Endodermal cell (in vitro differentiated cells): ENCODE data around the gene ICAM3. TPM values are rescaled to one million over a fixed set of nuclear protein-coding genes. Genes with fewer than 3 reads are reported as not detected.
A peak's percentile ranks its signal among the peaks of the same experiment; 100 is the strongest.

ENCODE experiments used
- DNase-seq: peaks from one replicate; pipeline ENCODE4 v3.0.0-alpha.2; 2017
- H3K27ac ChIP-seq: 2 replicates; pipeline ENCODE4 v1.5.1; 2013; ENCODE audit warnings: mild to moderate bottlenecking, low read depth, low read length, moderate library complexity
- H3K27me3 ChIP-seq: 2 replicates; pipeline ENCODE4 v1.6.1; 2013; ENCODE audit warnings: mild to moderate bottlenecking, low read length, moderate library complexity; ENCODE audit not compliant: insufficient read depth, control insufficient read depth, poor library complexity, severe bottlenecking
- H3K36me3 ChIP-seq: 2 replicates; pipeline ENCODE4 v1.7.0; 2013; ENCODE audit warnings: mild to moderate bottlenecking, low read length, moderate library complexity; ENCODE audit not compliant: control insufficient read depth, insufficient read depth
- H3K4me1 ChIP-seq: one replicate; pipeline ENCODE4 v1.7.0; 2013; ENCODE audit warnings: low read length; ENCODE audit not compliant: control insufficient read depth, insufficient read depth
- H3K4me3 ChIP-seq: 2 replicates; pipeline ENCODE4 v1.5.1; 2013; ENCODE audit warnings: mild to moderate bottlenecking, low read length, moderate library complexity
- H3K9ac ChIP-seq: 2 replicates; pipeline ENCODE4 v1.6.1; 2013; ENCODE audit warnings: mild to moderate bottlenecking, low read length, moderate library complexity; ENCODE audit not compliant: poor library complexity, severe bottlenecking; ENCODE audit errors: extremely low read depth
- H3K9me3 ChIP-seq: 2 replicates; pipeline ENCODE4 v1.6.1; 2013; ENCODE audit warnings: mild to moderate bottlenecking, low read length, moderate library complexity; ENCODE audit not compliant: control insufficient read depth
- H3K27ac Mint-ChIP-seq: 2 replicates; pipeline ENCODE4 v1.8.0; 2020; ENCODE audit warnings: mixed read lengths
- H3K27me3 Mint-ChIP-seq: 2 replicates; pipeline ENCODE4 v1.8.0; 2021; ENCODE audit warnings: mild to moderate bottlenecking, mixed read lengths; ENCODE audit not compliant: insufficient read depth
- H3K36me3 Mint-ChIP-seq: 2 replicates; pipeline ENCODE4 v1.8.0; 2020; ENCODE audit warnings: low read depth, mixed read lengths
- H3K4me1 Mint-ChIP-seq: 2 replicates; pipeline ENCODE4 v1.8.0; 2020; ENCODE audit warnings: mixed read lengths
- H3K4me3 Mint-ChIP-seq: 2 replicates; pipeline ENCODE4 v1.8.0; 2020; ENCODE audit warnings: mild to moderate bottlenecking, moderate library complexity, mixed read lengths
- H3K9me3 Mint-ChIP-seq: 2 replicates; pipeline ENCODE4 v1.8.0; 2020; ENCODE audit warnings: mild to moderate bottlenecking, mixed read lengths
- WGBS, 2 experiments: methylation state at CpG; one replicate each; pipeline versions ENCODE4 v1.1.5 to v1.1.7; 2013; ENCODE audit warnings: missing lambda C conversion rate in 2 of 2, mixed read lengths in 1 of 2; ENCODE audit not compliant: insufficient coverage in 1 of 2, insufficient read length in 1 of 2; 5-methylcytosine and 5-hydroxymethylcytosine counted together
- total RNA-seq, 2 donors: library from RNA; stranded (reverse); fragmentation: NEBNext Ultra II Directional in 1 of 2; extraction: Animal tissue kit (Norgen Biotek cat#: 25700) in 1 of 2; gene quantifications; 2 replicates in 1 of 2; 3 replicates in 1 of 2; pipeline ENCODE4 v1.2.1, GENCODE V29; 2021
- TF ChIP-seq, protein P1 (sequence below): fragments of 200-600 bp; sonication (generic); conservative IDR thresholded peaks from 2 replicates; pipeline ENCODE4 v1.5.0; 2021; ENCODE audit warnings: antibody characterized with exemption, mild to moderate bottlenecking

The ICAM3 gene
- total RNA-seq, 2 donors from 2014 or later: 2.7 to 13.7 TPM

DNA sequence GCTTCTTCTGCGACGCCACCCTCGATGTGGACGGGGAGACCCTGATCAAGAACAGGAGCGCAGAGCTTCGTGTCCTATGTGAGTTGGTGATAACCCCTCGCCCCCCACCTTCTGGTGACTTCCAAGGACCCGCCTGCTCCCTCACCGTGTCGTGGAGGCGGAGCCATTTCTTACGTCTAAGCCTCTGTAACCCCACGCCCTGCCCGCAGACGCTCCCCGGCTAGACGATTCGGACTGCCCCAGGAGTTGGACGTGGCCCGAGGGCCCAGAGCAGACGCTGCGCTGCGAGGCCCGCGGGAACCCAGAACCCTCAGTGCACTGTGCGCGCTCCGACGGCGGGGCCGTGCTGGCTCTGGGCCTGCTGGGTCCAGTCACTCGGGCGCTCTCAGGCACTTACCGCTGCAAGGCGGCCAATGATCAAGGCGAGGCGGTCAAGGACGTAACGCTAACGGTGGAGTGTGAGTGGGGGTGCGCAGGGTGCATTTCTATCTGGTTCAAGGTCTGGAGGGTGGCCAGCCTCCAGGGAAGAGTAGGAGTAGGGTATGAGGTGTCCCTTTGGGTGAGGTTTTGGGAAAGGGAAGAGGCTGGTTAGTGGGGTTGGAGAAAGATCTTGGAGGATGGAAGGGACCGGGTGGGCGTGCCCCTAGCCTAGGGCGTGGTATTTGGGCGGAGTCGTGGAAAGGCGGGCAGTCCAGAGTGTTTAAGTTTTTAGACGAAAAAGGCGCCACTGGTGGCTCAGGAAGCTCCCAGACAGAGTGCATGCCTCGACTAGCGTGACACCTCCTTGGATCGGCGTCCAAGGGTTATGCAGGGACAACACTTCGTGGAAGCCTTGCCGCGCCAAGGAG lies 46.4 kb downstream of the ICAM3 start:
- peaks cover 99% of the 10 kb centered on the region for H3K27me3 Mint-ChIP-seq
- TF ChIP-seq, protein P1, sequence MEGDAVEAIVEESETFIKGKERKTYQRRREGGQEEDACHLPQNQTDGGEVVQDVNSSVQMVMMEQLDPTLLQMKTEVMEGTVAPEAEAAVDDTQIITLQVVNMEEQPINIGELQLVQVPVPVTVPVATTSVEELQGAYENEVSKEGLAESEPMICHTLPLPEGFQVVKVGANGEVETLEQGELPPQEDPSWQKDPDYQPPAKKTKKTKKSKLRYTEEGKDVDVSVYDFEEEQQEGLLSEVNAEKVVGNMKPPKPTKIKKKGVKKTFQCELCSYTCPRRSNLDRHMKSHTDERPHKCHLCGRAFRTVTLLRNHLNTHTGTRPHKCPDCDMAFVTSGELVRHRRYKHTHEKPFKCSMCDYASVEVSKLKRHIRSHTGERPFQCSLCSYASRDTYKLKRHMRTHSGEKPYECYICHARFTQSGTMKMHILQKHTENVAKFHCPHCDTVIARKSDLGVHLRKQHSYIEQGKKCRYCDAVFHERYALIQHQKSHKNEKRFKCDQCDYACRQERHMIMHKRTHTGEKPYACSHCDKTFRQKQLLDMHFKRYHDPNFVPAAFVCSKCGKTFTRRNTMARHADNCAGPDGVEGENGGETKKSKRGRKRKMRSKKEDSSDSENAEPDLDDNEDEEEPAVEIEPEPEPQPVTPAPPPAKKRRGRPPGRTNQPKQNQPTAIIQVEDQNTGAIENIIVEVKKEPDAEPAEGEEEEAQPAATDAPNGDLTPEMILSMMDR: no peak
- H3K9ac ChIP-seq: no peak overlapping the region

DNA sequence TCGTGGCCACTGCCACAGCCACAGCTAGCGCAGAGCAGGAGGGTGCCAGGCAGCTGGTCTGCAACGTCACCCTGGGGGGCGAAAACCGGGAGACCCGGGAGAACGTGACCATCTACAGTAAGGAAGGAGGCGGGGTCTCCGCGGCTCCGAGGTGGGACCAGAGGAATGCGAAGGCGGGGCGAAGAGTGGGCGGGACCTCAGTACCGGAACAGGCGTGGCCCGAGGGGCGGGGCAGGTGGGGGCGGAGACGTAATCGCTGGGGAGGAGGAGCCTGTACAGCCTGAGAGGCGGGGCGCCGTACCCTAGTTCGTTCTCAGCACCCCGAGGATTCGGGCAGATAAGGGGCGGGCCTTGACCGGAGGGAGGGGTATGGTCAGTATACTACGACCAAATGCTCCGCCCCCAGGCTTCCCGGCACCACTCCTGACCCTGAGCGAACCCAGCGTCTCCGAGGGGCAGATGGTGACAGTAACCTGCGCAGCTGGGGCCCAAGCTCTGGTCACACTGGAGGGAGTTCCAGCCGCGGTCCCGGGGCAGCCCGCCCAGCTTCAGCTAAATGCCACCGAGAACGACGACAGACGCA lies 47.1 kb downstream of the ICAM3 start:
- Histone ChIP-seq H3K9ac (no peak overlapping the region), H3K36me3 (no peaks in the 10 kb centered on the region), H3K9me3 (no peaks in the 10 kb centered on the region), H3K4me1 (peaks cover 3% of the 10 kb centered on the region), H3K27me3 (peaks cover 99% of the 10 kb centered on the region), H3K4me3 (peak overlapping the region; percentile 68), H3K27ac (no peak overlapping the region)
- Mint-ChIP-seq H3K27me3 (peaks cover 99% of the 10 kb centered on the region), H3K4me1 (peaks cover 14% of the 10 kb centered on the region), H3K9me3 (peaks cover 12% of the 10 kb centered on the region), H3K27ac (no peak overlapping the region), H3K4me3 (peak overlapping the region; percentile 42), H3K36me3 (no peaks in the 10 kb centered on the region)
- peak; percentile 98 for DNase-seq
- TF ChIP-seq, protein P1: no peak
- 2 to 5% methylated on average over 20 to 45 of the region's 45 CpGs for WGBS, 2 experiments

More for the DNA sequence above, 46.4 kb downstream of the ICAM3 start:
- Histone ChIP-seq H3K27me3 (peaks cover 98% of the 10 kb centered on the region), H3K27ac (no peak overlapping the region), H3K4me1 (peaks cover 3% of the 10 kb centered on the region), H3K4me3 (peak overlapping the region; percentile 68), H3K36me3 (no peaks in the 10 kb centered on the region), H3K9me3 (no peaks in the 10 kb centered on the region)
- WGBS, 2 experiments: 26 to 34% methylated on average over 35 to 56 of the region's 56 CpGs
- H3K4me3 Mint-ChIP-seq: peak overlapping the region; percentile 42
- H3K27ac Mint-ChIP-seq: no peak overlapping the region
- no peaks in the 10 kb centered on the region for H3K36me3 Mint-ChIP-seq
- peaks cover 10% of the 10 kb centered on the region for H3K9me3 Mint-ChIP-seq
- H3K4me1 Mint-ChIP-seq: peaks cover 14% of the 10 kb centered on the region
- no peak for DNase-seq

DNA sequence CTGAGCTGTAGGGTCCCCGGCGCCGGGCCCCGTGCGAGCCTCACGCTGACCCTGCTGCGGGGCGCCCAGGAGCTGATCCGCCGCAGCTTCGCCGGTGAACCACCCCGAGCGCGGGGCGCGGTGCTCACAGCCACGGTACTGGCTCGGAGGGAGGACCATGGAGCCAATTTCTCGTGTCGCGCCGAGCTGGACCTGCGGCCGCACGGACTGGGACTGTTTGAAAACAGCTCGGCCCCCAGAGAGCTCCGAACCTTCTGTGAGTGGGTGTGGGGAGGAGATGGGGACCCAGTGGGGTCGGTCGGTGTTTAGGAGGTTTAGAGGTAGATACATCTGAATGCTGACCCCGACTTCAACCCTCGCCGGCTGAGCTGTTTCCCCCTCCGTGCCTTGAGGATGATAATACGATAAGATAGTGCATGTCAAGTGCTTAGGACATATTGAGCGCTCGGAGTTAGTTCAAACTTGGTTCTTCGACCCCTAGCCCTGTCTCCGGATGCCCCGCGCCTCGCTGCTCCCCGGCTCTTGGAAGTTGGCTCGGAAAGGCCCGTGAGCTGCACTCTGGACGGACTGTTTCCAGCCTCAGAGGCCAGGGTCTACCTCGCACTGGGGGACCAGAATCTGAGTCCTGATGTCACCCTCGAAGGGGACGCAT lies 47.7 kb downstream of the ICAM3 start:
- Histone ChIP-seq H3K36me3 (no peaks in the 10 kb centered on the region), H3K9ac (no peak overlapping the region), H3K9me3 (no peaks in the 10 kb centered on the region), H3K4me1 (peaks cover 3% of the 10 kb centered on the region), H3K27ac (no peak overlapping the region), H3K4me3 (peak overlapping the region; percentile 68), H3K27me3 (peaks cover 100% of the 10 kb centered on the region)
- H3K27me3 Mint-ChIP-seq: peaks cover 99% of the 10 kb centered on the region
- H3K4me1 Mint-ChIP-seq: peaks cover 14% of the 10 kb centered on the region
- WGBS, 2 experiments: 2 to 9% methylated on average over 16 to 49 of the region's 49 CpGs
- no peaks in the 10 kb centered on the region for H3K36me3 Mint-ChIP-seq
- H3K9me3 Mint-ChIP-seq: peaks cover 10% of the 10 kb centered on the region
- TF ChIP-seq, protein P1: no peak
- H3K4me3 Mint-ChIP-seq: peak overlapping the region; percentile 42
- DNase-seq: no peak
- no peak overlapping the region for H3K27ac Mint-ChIP-seq
